Liver (tissue), 9 donors: Measurements from ENCODE around the gene ZNF536. TPM values are rescaled to one million over a fixed set of nuclear protein-coding genes. Genes with fewer than 3 reads are reported as not detected.

ENCODE experiments used
- DNase-seq: peaks from one replicate; pipeline ENCODE4 v3.0.0-alpha.2; 2017; ENCODE audit warnings: low spot score
- H3K27ac ChIP-seq, 2 donors: one replicate each; pipeline ENCODE4 v1.7.0; 2013; ENCODE audit warnings: inconsistent platforms in 2 of 2, low read length in 2 of 2, control low read depth in 1 of 2, low read depth in 1 of 2, mild to moderate bottlenecking in 1 of 2
- H3K27me3 ChIP-seq, 4 donors: one replicate each; pipeline versions ENCODE4 v1.6.1 to v1.7.0; 2013; ENCODE audit warnings: low read length in 3 of 4, inconsistent platforms in 1 of 4, mild to moderate bottlenecking in 1 of 4, moderate library complexity in 1 of 4; ENCODE audit not compliant: control insufficient read depth in 4 of 4, insufficient read depth in 4 of 4
- H3K36me3 ChIP-seq, 4 donors: one replicate each; pipeline versions ENCODE4 v1.6.1 to v1.7.0; 2013; ENCODE audit warnings: low read length in 3 of 4, mild to moderate bottlenecking in 3 of 4, low read depth in 1 of 4, moderate library complexity in 1 of 4; ENCODE audit not compliant: control insufficient read depth in 4 of 4, insufficient read depth in 3 of 4
- H3K4me1 ChIP-seq, 4 donors: one replicate each; pipeline versions ENCODE4 v1.6.1 to v1.7.0; 2013; ENCODE audit warnings: low read length in 3 of 4, mild to moderate bottlenecking in 3 of 4, moderate library complexity in 1 of 4; ENCODE audit not compliant: control insufficient read depth in 4 of 4, insufficient read depth in 4 of 4
- H3K4me3 ChIP-seq, 3 donors: one replicate each; pipeline versions ENCODE4 v1.6.1 to v1.7.0; 2013; ENCODE audit warnings: low read length in 3 of 3, control low read depth in 1 of 3, low read depth in 1 of 3, mild to moderate bottlenecking in 1 of 3
- H3K9ac ChIP-seq, 2 donors: one replicate each; pipeline ENCODE4 v1.7.0; 2013; ENCODE audit warnings: low read length in 2 of 2, mild to moderate bottlenecking in 2 of 2, moderate library complexity in 2 of 2, control low read depth in 1 of 2, low read depth in 1 of 2
- H3K9me3 ChIP-seq, 4 donors: one replicate each; pipeline versions ENCODE4 v1.6.1 to v1.7.0; 2013; ENCODE audit warnings: low read length in 3 of 4; ENCODE audit not compliant: control insufficient read depth in 4 of 4
- EGR1 ChIP-seq, 2 donors: IDR thresholded peaks; 2 replicates each; pipeline ENCODE4 v1.6.1; 2016 to 2018; ENCODE audit warnings: antibody characterized with exemption in 2 of 2, low read depth in 2 of 2
- GABPA ChIP-seq, 2 donors: IDR thresholded peaks in 1 of 2; conservative IDR thresholded peaks in 1 of 2; 2 replicates each; pipeline ENCODE4 v1.6.1; 2016; ENCODE audit warnings: antibody characterized with exemption in 2 of 2, mild to moderate bottlenecking in 1 of 2, moderate library complexity in 1 of 2
- HNF4A ChIP-seq, 2 donors: conservative IDR thresholded peaks; 2 replicates each; pipeline ENCODE4 v1.6.1; 2016; ENCODE audit warnings: antibody characterized with exemption in 2 of 2, mild to moderate bottlenecking in 2 of 2
- HNF4G ChIP-seq: IDR thresholded peaks from 2 replicates; pipeline ENCODE4 v1.6.1; 2016; ENCODE audit warnings: antibody characterized with exemption
- JUND ChIP-seq, 2 donors: IDR thresholded peaks; 2 replicates each; pipeline ENCODE4 v1.6.1; 2016; ENCODE audit warnings: antibody characterized with exemption in 2 of 2
- NR2F2 ChIP-seq: IDR thresholded peaks from 2 replicates; pipeline ENCODE4 v1.6.1; 2016; ENCODE audit warnings: antibody characterized with exemption
- RAD21 ChIP-seq, 2 donors: IDR thresholded peaks; 2 replicates each; pipeline ENCODE4 v1.6.1; 2016; ENCODE audit warnings: antibody characterized with exemption in 2 of 2, mild to moderate bottlenecking in 2 of 2
- RXRA ChIP-seq, 2 donors: IDR thresholded peaks; 2 replicates each; pipeline ENCODE4 v1.6.1; 2017 to 2018; ENCODE audit warnings: antibody characterized with exemption in 2 of 2, mild to moderate bottlenecking in 1 of 2
- SP1 ChIP-seq: IDR thresholded peaks from 2 replicates; pipeline ENCODE4 v1.6.1; 2018; ENCODE audit warnings: antibody characterized with exemption, mild to moderate bottlenecking
- WGBS: extraction: QIAGEN DNeasy Blood & Tissue Kit; methylation state at CpG from one replicate; pipeline ENCODE4 v1.1.7; 2013; 5-methylcytosine and 5-hydroxymethylcytosine counted together
- polyA plus RNA-seq, 2 donors: library from polyadenylated mRNA; stranded (reverse) in 1 of 2; unstranded in 1 of 2; fragments of 200-250 nt in 1 of 2; fragments of >200 nt in 1 of 2; fragmentation: Nextera tagmentation in 1 of 2; extraction: Ambion mirVana in 1 of 2; gene quantifications; one replicate each; pipeline versions ENCODE4 v1.2.1 to v1.2.3, GENCODE V29; 2013 to 2015
- total RNA-seq, 2 donors: library from RNA; depleted of rRNA; stranded (reverse); fragments of >200 nt; gene quantifications; one replicate each; pipeline ENCODE4 v1.2.3, GENCODE V29; 2014
- TF ChIP-seq, protein P1 (sequence below): fragments of 150-350 bp; IDR thresholded peaks from 2 replicates; pipeline ENCODE4 v1.5.1; 2017; ENCODE audit warnings: improper control_type of control experiment, low read depth, low read length; ENCODE audit not compliant: missing input control
- TF ChIP-seq, protein P2 (sequence below): IDR thresholded peaks from 2 replicates; pipeline ENCODE4 v1.6.1; 2016; ENCODE audit warnings: antibody characterized with exemption
- TF ChIP-seq, protein P3 (sequence below): IDR thresholded peaks from 2 replicates; pipeline ENCODE4 v1.6.1; 2016; ENCODE audit warnings: antibody characterized with exemption
- TF ChIP-seq, protein P4 (sequence below): IDR thresholded peaks from 2 replicates; pipeline ENCODE4 v1.6.1; 2016; ENCODE audit warnings: antibody characterized with exemption
- TF ChIP-seq, protein P5 (sequence below): IDR thresholded peaks from 2 replicates; pipeline ENCODE4 v1.6.1; 2016; ENCODE audit warnings: antibody characterized with exemption, mild to moderate bottlenecking
- donor health status: healthy.
- donor health status: healthy.
- donor health status: healthy.
- donor health status: healthy.
- donor health status: healthy.

Gene ZNF536
- total and polyA plus RNA-seq, 4 donors = 0.02 to 0.17 (median 0.08) TPM

DNA sequence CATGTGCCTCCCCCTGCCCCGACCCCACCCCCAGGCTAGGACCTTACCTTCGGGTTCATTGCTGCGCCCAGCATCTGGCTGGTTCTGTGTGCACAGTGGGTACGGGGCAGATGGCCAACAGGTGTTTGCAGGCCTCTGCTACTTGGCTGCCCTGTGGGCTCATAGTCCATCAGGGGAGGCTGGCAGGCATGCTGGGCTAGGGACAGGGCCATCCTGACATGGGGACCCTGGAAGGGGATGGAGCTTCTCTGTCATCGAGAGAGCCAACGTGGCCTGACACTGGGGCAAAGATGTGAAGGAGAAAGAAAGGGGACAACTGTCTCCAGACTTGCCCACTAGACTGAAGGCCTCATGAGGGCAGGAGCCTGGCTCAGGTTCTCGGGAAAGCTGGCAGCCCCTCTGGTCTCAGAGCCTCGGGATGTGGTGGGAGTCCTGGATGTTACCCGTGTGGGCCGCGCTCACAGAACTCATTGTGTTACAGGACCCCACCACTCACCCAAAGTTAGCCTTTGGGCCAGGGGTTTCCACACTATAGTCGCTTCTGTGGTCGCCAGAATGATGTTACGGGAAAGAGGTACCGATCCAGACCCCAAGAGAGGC lies 4.7 kb downstream of the ZNF536 start:
- H3K4me1 ChIP-seq = no peaks in the 10 kb centered on the region
- no peak for DNase-seq
- peaks cover 0 to 11% (median 5%) of the 10 kb centered on the region in 4 donors for H3K27me3 ChIP-seq
- H3K27ac ChIP-seq = no peak overlapping the region
- no peaks in the 10 kb centered on the region for H3K36me3 ChIP-seq
- H3K9ac ChIP-seq = no peak overlapping the region
- TF ChIP-seq GABPA (IDR thresholded peaks at IDR 0.05 in 1 of 2, conservative IDR thresholded peaks at IDR 0.05 in 1 of 2) (no peak), SP1 (no peak)
- no peaks in the 10 kb centered on the region for H3K9me3 ChIP-seq
- WGBS = 82% methylated on average over 15 of the region's 15 CpGs
- H3K4me3 ChIP-seq = no peak overlapping the region

DNA sequence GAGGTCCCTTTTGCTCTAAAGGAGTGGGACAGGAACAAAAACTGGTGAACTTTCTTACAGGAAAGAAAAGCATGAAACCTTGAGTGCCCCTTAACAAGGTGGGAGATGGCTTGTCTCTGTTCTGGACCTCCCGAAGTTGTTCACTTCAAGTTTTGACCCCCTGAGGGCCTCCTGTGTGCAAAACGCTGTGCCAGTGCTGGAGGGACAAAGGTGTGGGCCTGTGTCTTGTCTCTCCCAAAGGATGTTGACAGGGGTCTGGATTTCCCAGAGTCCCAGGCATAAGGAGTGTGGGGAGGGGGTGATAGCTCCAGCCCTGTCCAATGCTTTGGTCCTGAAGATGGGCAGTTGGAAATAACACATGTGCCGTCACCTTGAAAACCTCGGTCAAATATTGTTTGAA lies 6.5 kb downstream of the ZNF536 start:
- no peak for DNase-seq
- no peaks in the 10 kb centered on the region for H3K4me1 ChIP-seq
- H3K4me3 ChIP-seq = no peak overlapping the region
- TF ChIP-seq, protein P1, sequence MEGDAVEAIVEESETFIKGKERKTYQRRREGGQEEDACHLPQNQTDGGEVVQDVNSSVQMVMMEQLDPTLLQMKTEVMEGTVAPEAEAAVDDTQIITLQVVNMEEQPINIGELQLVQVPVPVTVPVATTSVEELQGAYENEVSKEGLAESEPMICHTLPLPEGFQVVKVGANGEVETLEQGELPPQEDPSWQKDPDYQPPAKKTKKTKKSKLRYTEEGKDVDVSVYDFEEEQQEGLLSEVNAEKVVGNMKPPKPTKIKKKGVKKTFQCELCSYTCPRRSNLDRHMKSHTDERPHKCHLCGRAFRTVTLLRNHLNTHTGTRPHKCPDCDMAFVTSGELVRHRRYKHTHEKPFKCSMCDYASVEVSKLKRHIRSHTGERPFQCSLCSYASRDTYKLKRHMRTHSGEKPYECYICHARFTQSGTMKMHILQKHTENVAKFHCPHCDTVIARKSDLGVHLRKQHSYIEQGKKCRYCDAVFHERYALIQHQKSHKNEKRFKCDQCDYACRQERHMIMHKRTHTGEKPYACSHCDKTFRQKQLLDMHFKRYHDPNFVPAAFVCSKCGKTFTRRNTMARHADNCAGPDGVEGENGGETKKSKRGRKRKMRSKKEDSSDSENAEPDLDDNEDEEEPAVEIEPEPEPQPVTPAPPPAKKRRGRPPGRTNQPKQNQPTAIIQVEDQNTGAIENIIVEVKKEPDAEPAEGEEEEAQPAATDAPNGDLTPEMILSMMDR = no peak
- TF ChIP-seq GABPA (IDR thresholded peaks at IDR 0.05 in 1 of 2, conservative IDR thresholded peaks at IDR 0.05 in 1 of 2) (no peak), EGR1 (IDR thresholded peaks at IDR 0.05; ENCODE audit: low read depth in 2 of 2) (no peak), HNF4G (no peak), HNF4A (conservative IDR thresholded peaks at IDR 0.05) (no peak), NR2F2 (no peak), RAD21 (IDR thresholded peaks at IDR 0.05) (no peak), SP1 (no peak)
- TF ChIP-seq, protein P2, sequence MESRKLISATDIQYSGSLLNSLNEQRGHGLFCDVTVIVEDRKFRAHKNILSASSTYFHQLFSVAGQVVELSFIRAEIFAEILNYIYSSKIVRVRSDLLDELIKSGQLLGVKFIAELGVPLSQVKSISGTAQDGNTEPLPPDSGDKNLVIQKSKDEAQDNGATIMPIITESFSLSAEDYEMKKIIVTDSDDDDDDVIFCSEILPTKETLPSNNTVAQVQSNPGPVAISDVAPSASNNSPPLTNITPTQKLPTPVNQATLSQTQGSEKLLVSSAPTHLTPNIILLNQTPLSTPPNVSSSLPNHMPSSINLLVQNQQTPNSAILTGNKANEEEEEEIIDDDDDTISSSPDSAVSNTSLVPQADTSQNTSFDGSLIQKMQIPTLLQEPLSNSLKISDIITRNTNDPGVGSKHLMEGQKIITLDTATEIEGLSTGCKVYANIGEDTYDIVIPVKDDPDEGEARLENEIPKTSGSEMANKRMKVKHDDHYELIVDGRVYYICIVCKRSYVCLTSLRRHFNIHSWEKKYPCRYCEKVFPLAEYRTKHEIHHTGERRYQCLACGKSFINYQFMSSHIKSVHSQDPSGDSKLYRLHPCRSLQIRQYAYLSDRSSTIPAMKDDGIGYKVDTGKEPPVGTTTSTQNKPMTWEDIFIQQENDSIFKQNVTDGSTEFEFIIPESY = no peak
- TF ChIP-seq, protein P3, sequence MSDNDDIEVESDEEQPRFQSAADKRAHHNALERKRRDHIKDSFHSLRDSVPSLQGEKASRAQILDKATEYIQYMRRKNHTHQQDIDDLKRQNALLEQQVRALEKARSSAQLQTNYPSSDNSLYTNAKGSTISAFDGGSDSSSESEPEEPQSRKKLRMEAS = no peak
- TF ChIP-seq, protein P4, sequence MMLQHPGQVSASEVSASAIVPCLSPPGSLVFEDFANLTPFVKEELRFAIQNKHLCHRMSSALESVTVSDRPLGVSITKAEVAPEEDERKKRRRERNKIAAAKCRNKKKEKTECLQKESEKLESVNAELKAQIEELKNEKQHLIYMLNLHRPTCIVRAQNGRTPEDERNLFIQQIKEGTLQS = no peak
- H3K27me3 ChIP-seq = peaks cover 0 to 9% (median 3%) of the 10 kb centered on the region in 4 donors
- H3K36me3 ChIP-seq = no peaks in the 10 kb centered on the region
- WGBS = 76% methylated on average over 4 of the region's 4 CpGs
- H3K27ac ChIP-seq = no peak overlapping the region
- no peaks in the 10 kb centered on the region for H3K9me3 ChIP-seq
- H3K9ac ChIP-seq = no peak overlapping the region

DNA sequence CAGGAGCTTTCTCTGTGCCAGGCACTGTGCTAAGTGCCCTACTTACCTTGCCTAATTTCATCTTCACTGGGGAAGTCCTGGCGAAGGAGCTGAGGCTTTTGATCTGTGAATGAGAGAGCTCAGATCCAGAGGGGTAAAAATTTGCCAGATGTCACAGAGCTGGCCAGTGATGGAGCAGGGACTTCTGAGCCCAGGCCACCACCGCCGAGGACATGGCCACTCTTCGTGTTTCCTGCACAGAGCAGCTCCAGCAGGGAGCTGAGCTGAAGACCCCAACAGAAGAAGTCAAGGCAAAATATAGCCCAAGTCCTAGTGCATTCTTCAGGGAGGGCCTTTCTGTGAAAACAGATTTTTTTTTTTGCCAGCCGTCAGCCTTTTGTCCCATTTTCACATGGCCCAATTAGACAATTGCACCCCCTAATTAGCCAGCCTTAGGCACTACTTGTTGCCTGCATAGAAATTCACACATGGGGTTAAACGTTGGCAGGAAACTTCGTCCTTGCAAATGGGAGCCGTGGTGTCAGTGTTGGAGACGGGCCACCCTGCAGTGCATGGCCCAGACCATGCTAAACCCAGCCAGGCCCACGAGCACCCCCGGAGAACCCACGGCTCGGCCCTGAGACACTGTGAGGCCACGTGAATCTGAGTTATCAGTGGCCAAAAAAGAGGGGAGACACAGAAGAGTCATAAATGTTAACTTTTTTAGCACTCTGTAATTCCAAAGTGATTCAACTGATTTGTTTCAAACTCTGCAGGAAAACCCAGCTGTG lies 7.8 kb downstream of the ZNF536 start:
- no peaks in the 10 kb centered on the region for H3K9me3 ChIP-seq
- H3K4me1 ChIP-seq = no peaks in the 10 kb centered on the region
- no peak overlapping the region for H3K9ac ChIP-seq
- DNase-seq = no peak
- H3K27me3 ChIP-seq = peaks cover 0 to 9% (median 3%) of the 10 kb centered on the region in 4 donors
- no peaks in the 10 kb centered on the region for H3K36me3 ChIP-seq
- no peak overlapping the region for H3K4me3 ChIP-seq
- H3K27ac ChIP-seq = no peak overlapping the region
- 59% methylated on average over 14 of the region's 14 CpGs for WGBS
- TF ChIP-seq HNF4A (conservative IDR thresholded peaks at IDR 0.05) = no peak
- TF ChIP-seq, protein P5, sequence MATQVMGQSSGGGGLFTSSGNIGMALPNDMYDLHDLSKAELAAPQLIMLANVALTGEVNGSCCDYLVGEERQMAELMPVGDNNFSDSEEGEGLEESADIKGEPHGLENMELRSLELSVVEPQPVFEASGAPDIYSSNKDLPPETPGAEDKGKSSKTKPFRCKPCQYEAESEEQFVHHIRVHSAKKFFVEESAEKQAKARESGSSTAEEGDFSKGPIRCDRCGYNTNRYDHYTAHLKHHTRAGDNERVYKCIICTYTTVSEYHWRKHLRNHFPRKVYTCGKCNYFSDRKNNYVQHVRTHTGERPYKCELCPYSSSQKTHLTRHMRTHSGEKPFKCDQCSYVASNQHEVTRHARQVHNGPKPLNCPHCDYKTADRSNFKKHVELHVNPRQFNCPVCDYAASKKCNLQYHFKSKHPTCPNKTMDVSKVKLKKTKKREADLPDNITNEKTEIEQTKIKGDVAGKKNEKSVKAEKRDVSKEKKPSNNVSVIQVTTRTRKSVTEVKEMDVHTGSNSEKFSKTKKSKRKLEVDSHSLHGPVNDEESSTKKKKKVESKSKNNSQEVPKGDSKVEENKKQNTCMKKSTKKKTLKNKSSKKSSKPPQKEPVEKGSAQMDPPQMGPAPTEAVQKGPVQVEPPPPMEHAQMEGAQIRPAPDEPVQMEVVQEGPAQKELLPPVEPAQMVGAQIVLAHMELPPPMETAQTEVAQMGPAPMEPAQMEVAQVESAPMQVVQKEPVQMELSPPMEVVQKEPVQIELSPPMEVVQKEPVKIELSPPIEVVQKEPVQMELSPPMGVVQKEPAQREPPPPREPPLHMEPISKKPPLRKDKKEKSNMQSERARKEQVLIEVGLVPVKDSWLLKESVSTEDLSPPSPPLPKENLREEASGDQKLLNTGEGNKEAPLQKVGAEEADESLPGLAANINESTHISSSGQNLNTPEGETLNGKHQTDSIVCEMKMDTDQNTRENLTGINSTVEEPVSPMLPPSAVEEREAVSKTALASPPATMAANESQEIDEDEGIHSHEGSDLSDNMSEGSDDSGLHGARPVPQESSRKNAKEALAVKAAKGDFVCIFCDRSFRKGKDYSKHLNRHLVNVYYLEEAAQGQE = no peak
- TF ChIP-seq GABPA (IDR thresholded peaks at IDR 0.05 in 1 of 2, conservative IDR thresholded peaks at IDR 0.05 in 1 of 2) = no peak
- no peak for TF ChIP-seq NR2F2
- TF ChIP-seq RAD21 (IDR thresholded peaks at IDR 0.05) = no peak
- TF ChIP-seq, protein P3 = no peak
- no peak for TF ChIP-seq JUND (IDR thresholded peaks at IDR 0.05)
- TF ChIP-seq, protein P2 = no peak
- no peak for TF ChIP-seq RXRA (IDR thresholded peaks at IDR 0.05)
- no peak for TF ChIP-seq EGR1 (IDR thresholded peaks at IDR 0.05; ENCODE audit: low read depth in 2 of 2)
